HG02852 (cell line): ENCODE data around the gene EDN2.
A peak's percentile ranks its signal among the peaks of the same experiment; 100 is the strongest.

Source experiments
- ATAC-seq: cut with Tn5 transposase; IDR thresholded peaks from one replicate; pipeline ENCODE4 v1.9.1; 2021; ENCODE audit warnings: mild to moderate bottlenecking, moderate library complexity; ENCODE audit not compliant: unreplicated experiment

Gene EDN2

DNA sequence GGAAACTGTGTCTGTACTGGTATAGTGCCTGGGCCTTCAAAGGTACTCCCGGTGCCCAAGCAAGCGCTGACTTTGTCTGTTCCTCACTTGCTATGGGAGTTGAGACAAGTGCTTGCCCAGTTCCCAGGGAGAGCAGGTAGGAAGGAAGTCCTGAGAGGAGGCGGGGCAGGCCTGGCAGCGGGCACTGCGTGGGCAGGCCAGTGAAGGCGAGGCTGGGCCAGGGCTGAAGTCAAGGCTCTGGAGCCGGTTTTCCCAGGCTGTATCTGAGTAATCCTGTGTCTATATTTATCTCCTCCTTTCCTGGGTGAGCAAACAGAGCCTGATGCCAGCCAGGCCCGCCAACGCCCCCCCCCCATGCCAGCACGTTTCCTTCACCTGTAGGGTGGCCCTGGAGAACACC is 15.9 kb upstream of the EDN2 start:
- no peak for ATAC-seq

DNA sequence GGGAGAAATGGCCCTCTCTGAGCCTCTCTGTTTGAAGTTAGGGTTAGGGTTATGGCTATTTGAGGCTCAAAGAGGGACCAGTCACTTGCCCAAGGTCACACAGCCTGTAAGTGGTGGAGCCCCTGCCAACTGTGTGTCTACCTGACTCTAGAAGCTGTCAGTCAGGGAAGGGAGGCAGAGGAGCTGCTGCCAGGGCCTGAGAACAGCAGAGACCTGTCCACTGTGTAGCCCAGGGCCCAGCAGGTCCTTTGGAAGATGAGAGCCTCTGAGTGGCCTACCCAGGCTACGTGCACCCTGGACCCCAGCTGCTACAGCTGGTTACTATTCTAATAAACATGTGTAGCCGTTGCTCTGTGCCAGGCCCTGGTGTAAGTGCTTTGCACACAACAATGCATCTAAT is 15.1 kb upstream of the EDN2 start:
- ATAC-seq: no peak

DNA sequence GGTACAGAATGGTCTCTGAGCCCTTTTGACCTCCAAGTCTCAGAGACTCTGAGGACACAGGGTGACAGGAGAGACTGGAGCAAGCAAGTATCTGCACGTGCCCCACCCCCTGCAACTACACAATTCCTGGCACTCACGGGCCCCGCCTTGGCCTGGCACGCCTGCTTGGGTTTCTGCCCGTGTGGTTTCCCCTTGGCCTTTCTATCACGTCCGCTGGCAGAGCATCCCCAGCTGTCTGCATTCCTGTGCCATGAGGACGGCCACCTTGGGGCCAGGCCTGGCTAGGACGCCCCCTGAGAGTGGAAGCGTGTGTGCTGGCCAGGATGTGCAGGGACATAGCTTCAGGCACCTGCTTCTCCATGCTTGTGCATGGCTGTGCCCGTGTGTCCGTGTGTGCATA is 14.3 kb upstream of the EDN2 start:
- ATAC-seq: no peak

DNA sequence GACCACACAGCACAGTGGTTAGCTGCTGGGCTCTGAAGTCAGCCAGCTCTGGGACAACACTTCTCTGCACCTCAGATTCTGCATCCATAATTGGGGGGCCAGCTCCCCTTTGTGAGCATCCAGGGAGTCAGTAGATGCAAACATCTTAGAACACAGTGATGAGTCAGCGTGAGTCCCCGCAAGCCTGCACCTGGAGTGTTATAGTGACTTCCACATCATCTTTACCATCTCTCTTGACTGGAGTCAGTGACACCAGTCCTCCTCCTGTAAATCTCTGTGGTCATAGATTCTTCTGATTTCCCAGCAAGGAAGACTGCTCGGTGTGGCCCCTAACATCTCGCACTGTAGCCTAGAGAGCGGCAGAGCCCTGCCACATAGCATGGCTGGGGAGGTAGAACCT is 13.9 kb upstream of the EDN2 start:
- no peak for ATAC-seq

DNA sequence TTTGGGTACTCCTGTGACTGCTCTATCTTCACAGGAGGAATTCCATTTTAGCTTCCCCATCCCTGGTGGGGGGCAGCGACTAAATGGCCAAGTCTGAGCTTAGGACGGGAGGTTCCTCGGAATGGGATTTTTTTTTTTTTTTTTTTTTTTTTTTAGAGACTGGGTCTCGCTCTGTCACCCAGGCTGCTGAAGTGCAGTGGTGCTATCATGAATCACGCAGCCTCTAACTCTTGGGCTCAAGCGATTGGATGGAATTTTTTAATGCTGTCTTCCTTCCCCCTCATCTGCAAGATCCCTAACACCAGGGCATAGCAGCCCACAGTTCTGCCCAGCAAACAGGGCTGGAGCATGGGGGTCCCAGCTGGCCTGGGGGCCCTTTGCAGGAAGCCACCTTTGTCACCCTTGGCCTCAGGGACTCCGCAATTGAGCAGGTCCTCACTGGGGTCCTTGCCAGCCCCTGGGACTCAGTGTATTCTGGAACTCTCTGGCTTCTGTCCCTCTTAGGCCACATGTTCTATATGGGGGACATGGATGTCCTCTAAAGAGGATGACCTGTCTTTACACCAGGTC is 13.1 kb upstream of the EDN2 start:
- ATAC-seq: no peak

DNA sequence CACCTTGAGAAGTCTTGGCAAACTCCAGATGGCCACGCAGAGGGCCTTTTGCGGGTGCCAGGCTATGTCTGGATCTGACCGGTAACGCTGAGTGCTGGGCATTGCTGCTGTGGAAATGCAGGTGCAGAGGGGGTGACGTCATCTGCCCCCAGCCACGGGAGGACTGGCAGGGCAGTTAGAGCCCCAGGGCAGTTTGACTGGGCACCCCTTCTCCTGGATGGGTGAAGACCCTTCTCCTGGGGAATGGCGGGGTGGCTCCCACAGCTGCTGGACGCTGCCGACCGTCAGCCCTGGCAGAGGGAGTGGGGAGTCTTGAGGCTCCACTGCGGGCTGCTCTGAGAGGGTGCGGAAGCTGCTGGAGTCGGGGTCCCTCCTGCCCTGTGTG is 12.6 kb upstream of the EDN2 start:
- ATAC-seq: no peak

DNA sequence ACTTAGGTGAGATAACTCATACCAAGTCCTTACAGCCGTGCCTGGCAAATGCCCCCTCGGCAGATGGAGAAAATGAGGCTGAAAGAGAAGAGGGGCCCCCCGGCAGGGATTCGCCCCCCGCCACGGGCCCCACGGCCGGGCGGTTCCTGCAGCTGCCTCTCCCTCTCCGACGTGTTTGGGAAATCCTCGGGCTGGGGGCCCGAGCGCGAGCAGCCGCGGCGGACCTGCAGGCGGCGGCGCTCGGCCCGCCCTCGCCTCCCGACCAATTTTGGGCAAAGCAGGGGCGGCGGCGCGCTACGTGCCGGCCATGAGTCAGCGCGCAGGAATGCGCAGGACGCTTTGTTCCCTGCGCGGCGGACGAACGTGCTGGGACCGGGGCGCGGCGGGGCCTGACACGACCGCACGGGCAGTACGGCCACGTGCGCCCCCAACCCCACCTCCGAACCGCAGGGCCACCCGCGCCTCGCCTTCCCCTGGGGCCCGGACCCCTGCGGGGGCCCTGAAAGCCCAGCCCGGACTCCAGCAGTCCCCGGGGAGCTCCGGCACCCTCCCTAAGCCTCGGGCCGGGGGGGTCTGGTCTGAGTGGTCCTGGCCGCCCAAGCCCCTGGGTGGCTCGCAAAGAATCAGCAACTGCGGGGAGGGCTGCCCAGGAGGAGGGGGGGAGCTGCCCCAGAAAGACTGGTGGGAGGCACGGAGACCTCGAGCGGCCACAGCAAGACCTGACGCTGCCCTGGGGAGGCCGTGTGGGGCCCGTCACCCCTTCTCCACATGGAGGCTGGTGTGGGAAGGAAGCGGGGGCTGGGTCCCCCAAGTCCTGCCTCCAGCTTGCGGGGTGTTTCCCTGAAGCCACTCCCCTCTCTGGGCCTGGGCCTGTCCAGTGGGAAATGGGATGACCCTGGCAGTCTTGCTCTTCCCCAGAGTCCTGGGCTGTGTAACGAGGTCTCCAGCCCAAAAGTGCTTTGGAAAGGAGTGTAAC is 11.9 kb upstream of the EDN2 start:
- ATAC-seq: no peak

DNA sequence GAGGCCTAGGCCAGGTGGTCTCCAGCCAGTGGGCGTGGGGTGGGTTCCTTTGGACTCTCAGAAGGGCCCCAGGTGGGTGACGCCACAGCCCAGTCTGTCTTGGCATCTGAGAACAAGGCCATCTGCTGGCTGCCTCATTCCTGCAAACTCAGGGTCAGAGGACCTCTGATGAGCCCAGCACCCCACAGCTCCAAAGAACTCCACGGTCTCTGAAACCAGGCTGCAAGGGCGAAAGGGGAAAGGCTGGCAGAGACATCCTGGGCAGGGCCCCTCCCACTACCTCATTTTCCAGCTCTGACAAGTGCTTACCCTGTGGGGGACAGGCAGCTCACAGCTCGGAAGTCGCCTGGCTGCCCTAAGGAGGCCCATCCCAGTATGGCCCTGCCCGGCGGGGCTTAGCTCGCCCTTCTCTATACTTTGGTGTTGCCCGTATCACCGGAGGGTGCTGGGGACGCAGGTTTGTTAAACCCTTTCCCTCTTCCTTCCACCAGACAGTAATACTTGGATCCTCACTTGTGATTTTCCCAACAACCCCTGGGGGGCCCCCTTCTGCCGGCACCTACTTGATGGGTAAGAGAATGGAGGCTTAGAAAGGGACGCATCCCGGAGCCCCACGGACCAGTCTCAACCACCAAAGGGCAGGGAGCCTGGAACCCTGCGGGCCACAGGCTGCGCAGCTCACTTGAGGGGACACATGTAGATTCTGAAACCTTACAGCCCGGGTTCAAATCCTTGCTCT is 10.9 kb upstream of the EDN2 start:
- ATAC-seq: no peak

DNA sequence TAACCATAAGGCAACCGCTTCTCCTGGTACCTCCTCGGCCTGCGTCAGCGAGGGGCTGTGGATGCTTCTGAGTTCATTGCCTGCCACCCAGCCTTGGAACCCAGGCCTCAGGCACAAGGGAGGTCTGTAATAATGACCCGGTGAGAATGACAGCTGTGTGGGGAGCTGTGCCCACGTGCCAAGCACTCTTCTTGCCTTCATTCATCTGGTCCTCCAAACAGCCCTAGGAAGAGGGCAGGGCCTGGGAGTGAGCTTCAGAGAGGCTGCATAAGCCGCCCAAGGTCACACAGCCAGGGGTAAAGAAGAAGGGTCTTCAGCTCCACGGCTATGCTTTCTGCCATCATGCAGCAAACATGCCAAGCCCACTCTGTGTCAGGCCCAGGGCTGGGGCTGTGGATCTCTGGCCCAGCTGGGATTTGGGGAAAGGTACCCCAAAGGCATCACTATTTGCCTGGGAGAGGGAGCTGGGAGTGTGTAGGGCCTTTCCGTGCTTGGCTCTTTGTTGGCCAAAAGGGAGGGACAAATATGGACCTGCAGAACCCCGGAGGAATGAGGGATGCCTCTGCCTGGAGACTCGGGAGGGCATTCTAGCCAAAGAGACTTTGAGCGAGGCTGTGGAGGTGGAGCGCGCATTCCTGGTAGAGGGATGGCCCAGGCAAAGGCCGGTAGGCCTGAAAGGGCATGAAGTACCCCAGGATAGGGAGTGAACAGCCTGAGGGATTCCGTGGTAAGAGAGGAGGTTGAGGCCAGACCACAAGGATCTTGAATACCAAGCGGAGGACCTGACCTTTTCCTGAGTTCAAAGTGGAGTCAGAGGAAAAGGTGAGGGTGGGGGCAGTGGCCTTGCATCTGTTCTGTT is 10.1 kb upstream of the EDN2 start:
- ATAC-seq: no peak

DNA sequence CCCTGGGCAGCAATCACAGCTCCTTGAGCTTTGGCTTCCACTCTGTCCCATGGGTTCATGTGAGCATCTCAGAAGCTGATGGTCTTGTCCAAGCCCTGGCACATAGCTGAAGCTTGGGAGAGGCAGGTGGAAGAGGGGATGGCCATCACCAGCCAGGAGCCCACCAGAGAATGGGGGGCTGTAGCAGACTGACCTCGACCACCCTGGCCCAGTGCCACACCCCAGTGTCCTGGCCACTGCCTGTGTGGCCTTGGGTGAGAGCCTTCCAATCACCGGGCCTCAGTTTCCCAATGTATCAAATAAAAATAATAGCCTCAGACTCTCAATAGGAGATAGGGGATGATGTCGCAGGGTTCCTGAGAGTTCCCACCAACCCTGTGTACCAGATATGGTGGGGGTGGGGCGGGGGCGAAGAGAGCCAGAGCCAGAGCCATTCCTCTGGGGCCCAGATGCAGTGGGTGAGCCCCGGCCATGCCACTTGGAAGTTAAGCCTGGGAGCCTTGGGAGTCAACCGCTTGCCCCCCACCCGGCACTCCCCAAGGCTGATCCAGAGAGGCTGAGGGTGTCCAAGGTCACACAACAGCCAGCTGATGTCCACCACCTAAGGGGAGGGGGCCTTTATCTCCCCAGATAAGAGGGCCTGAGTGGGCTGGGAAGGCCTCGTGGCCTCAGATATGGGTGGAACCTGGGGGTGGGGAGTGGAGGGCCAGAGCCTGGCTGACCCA is 9.3 kb upstream of the EDN2 start:
- ATAC-seq: no peak

DNA sequence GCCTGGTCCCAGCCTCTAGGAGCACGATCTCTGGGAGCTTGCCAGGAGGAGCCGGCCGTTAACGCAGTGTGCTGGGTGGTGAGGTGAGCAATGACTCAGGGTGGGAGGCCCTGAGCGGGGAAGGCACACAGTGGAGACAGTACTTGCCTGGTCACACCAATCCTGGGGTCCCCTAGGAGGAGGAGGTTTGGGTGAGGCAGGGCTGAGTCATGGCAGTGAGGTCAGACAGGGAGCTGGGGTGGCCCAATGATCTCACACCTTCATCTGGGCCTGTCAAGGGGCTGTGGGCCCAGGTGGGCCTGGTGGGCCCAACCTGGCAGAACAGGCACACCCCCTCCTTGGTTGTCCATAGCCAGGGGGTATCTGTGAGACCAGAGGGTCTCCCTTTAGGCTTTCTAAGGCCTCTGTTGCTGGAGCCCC is 8.6 kb upstream of the EDN2 start:
- ATAC-seq: no peak

DNA sequence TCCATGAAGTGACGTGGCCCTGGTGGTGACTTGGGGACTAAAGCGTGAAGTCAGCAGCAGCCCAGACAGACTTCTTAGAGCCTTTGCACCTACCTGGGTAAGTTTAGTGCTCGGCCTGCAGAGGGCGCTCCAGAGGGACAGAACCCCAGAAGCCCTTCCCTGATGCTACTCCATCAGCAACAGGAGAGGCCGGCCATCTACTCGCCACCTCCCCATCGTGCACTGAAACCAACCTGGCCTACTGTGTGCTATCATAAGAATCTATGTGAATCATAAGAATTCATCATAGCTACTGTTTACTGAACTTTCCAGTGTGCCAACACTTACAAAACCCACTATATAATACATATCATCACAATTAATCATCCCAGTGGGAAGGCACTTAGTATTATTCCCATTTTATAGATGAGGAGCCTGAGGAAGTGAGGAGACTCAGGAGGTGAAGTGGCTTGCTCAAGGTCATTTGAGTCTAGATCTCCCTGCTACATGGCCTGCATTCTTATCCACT is 7.9 kb upstream of the EDN2 start:
- no peak for ATAC-seq

DNA sequence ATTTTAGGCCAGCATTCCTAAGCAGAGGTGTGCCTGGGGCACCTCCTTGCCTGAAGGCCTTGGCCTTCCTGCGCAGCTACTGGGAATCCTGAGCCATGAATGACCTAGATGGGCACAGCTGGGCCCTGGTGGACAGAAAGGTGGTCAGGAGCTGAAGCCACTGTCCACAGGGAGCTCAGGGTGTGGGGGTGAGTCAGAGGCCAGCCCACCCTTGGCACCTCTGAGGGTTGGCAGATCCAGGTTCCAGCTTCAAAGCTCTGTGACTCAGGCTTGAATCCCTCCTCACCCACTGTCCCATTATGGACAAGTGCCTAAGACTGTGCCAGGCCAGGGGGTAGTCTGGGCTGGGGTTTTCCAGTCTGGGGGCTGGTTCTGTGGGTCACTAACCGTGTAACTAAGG is 6.4 kb upstream of the EDN2 start:
- ATAC-seq: no peak

DNA sequence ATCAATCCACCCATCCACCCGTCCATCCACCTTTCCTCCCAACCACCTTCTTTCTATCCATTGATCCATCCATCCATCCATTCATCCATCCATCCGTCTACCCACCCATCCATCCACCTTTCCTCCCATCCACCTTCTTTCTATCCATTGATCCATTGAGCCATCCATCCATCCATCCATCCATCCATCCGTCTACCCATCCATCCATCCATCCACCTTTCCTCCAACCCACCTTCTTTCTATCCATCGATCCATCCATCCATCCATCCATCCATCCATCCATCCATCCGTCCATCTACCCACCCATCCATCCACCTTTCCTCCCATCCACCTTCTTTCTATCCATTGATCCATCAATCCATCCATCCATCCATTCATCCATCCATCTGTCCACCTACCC is 5.1 kb upstream of the EDN2 start:
- ATAC-seq: no peak

DNA sequence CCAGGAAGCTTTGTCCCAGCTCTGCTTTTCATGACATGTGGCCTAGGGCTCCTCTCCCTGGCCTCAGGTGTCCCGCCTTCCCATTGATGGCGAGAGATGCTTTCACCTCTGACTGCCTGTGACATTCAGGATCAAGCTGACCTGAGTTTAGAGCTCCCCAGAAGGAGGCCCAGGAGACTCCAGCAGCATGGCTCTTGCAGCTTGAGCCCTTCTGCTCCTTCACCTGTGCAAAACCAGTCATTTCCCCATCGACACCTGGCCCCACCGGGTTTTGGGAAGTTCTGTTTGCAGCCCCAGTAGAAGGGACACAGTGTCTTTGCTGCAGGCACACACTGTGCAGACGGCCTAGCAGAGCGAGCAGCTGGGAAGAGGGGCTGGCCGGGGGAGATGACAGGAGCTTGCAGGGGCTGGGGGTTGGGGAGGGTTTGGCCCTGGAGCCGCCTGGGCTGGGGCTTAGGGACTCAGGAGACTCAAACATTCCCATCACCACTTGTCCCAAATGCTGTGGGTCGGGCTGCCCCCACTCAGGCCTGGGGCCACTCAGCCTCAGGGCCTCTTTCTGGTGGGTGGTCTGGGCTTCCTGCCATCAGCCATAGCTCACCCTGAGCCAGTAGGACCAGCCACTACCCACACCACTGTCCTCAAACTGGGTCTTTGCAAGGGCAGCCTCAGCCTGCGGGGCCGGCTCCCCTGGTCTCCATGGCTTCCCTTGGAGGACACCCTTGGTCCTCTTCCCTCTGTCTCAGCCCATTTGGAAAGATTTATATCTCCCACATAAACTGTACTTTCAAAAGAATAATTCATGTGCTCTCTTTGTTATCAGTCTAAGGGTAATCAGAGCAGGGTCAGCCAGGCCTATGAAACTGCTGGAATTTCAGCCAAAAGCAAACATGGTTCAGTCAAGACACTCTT is 3.8 kb upstream of the EDN2 start:
- no peak for ATAC-seq

DNA sequence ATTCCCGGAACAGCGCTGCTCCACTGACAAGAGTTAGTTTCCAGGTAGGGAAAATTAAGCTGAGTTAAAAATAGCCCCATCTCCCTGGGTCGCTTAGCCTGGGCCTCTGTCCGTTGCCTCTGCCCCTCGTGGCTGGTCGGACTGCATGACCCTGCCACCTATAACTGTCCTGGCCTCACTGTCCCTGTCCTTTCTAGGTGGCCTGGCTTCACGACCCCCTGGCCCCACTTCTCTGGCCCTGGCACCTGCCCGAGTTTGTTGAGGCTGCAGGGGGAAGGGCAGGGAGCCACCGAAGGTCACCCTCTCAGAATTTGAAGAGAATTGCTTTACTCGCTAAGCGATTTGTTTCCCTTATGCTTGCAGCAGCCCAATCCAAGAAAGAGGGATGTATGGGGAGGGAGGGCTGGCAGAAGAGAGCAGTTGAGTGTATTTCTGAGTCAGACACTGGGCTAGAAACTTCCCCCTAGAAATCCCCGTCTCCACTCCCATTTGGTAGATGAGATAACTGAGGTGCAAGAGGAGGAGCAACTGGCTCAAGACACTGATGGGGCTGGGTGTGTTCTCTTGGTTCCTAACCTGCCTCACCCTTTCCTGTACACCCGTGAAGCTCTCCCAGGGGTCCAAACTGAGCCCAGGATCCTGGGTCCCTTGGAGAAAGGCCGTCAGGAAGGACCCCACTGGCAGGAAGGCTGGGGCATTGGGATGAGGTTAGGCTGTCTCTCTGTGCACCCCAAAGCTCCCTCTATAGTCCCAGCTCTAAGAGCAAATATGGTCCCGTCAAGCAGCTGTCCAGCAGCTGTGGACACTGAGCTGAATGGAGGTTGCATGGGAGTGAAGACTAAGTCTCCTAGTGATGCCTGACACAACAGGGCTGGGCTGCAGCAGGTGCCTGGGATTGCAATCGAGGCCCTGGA is 2.9 kb upstream of the EDN2 start:
- ATAC-seq: no peak

DNA sequence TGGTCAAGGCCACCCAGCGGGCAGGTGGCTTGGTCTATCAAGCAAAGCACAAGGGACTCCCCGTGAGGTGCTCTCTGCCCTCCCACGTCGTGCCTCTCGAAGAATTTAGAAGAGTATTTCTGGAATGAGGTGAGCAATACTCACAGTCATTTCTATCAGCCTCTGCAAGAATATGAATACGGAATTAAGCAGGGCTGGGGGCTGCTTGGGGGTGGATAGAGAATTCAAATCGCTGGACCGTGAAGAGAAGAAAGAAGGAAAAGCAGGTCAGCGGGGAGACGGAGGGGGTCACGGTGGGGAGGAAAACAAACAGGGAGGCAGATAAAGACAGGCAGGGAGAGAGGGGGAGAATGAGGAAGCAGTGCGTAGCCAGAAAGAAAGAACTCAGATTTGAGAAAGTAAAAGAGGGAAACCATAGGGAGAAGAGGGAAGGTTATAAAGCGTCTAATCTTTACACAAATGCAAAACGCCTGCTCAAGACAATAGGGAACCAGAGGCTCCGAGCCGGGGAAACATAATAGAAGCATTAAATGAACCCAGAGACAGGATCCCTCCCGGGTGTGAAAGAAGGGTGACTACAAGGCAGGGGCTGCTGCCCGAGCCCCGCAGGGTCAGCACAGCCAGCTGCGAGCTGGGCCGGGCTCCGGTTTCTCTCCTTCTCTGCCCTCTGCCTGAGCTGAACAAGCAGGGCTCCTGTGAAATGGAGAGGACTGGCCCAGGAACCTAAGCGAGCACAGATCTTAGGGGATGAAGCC is 2.1 kb upstream of the EDN2 start:
- peak; percentile 54 for ATAC-seq
